HG02759 (cell line): ENCODE results near the gene TANGO2.

Experiments
- ATAC-seq: cut with Tn5 transposase; IDR thresholded peaks from one replicate; pipeline ENCODE4 v1.9.1; 2021; ENCODE audit warnings: mild to moderate bottlenecking, moderate library complexity; ENCODE audit not compliant: unreplicated experiment

TANGO2 gene

DNA sequence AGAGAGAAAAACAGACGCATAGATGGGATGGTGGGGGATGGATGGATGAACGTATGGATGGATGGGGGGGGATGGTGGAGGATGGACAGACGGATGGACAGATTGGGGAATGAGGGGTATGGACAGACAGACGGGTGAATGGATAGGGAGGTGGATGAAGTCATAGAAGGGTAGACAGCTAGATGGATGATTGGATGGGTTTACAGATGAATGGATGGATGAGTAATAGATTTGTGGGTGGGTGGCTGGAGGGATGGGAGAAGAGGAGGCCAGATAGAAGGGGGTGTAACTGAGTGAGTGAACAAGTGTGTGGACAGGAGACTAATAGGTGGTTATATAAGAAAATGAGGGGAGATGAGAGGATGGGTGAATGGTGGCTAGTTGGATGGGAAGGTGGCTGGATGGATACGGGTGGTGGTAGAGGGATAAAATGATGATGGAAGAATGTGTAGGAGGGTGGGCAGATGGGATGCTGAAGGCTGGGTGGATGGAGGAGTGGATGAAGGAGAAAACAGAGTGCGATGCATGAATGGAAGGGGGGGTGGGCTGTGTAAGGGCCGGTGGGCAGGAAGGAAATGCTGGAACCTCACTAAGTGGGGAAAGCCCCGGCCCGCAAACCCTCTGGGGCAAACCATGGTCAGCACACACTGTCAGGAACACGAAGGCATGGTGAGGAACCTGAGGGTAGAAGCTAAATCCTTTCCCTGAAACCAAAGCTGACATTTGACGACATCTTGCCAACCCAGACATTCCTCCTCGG lies 25.9 kb upstream of the TANGO2 start:
- no peak for ATAC-seq

DNA sequence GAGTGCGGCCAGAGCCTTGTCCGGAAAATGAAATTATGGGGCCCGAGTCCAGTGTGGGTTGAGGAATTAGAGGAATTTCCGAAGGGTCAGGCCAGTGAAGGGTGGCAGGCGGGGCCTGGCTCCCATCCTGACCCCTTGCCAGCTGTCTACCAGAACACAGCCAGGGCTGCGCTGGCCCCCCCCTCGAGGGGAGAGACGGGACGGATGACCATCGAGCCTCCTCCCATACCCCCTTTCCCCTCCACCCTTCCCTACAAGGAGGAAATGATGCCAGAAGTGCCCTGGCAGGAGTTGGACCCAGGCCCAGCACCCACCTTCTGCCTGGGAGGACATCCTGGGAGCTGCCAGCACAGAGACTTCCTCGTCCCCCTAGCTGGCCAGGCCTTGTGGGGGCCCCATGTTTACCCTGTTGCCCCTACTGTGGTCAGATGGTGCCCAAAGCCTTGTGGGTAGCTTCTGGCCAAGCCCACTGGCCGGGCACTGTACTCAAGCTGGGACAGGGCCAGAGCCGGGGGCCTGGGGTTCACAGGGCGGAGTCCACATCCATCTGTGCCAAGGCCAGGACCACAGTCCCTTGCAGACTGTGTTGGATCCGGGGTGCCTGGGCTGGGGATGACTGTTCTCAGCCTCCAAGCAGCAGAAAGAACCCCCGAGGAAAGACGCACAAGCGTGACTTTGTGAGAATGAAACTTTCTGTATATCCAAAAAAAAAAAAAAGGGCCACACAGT lies 25.1 kb upstream of the TANGO2 start:
- ATAC-seq, result no peak

DNA sequence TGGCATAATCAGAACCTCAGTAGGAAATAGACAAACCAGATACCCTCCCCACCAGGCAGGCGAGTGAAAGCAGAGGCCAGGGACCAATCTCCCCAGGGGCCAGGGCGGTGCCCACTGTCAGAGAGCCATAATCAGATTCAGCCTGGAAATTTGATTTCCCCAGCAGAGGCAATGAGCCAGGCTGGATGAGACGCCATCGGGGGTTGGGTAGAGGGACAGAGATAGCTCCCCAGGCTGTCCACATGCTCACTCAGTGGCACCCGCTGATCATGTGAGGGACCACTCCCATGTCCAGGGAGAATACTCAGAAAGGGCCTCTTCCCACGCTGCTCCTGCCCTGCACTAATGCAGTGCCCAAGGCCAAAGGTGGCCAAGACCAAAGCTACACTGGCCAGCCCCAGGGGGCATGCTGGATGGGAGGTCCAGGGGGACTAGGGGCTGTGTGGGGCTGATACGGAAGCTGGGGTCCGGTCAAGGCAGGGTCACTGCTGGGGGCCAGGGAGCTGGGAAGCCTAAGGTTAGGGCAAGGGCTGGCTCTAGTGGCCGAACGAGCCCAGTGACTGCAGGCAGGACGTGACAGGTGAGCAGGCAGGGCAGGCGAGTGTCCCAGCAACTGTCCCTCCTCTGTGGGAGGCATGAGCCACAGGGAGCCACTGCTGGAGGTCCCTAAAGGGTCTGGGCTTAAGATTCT lies 24.1 kb upstream of the TANGO2 start:
- no peak for ATAC-seq

DNA sequence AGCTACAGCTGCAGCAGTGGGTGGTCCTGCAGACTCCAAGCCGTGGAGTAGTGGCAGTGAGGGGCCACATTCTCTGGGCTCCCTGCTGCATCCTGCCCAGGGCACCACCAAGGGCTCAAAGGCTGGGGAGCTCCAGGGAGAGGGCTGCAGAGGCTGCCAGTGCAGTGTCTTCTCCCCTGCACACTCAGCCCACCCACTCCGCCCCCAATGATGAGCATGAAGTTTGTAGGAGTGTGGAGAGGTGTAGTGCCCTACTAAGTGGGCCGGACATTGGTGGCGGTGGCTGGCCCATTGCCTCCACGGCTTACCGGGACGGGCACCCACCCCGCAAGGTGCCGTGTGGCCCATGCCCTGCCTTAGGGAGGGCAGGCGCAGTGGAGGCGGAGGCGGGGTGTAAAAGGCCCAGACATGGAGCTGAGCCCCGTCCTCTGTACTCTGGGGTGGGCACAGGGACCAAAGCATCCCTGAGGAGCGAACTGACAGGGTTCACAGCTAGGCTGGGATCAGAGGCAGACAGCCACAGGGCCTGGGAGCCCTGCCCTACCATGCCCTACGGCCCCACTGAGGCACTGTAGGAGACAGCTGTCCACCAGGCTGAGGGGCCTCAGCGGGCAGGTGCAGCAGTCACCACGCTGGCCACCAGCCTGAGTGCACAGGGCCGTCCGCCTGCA lies 23.2 kb upstream of the TANGO2 start:
- no peak for ATAC-seq

DNA sequence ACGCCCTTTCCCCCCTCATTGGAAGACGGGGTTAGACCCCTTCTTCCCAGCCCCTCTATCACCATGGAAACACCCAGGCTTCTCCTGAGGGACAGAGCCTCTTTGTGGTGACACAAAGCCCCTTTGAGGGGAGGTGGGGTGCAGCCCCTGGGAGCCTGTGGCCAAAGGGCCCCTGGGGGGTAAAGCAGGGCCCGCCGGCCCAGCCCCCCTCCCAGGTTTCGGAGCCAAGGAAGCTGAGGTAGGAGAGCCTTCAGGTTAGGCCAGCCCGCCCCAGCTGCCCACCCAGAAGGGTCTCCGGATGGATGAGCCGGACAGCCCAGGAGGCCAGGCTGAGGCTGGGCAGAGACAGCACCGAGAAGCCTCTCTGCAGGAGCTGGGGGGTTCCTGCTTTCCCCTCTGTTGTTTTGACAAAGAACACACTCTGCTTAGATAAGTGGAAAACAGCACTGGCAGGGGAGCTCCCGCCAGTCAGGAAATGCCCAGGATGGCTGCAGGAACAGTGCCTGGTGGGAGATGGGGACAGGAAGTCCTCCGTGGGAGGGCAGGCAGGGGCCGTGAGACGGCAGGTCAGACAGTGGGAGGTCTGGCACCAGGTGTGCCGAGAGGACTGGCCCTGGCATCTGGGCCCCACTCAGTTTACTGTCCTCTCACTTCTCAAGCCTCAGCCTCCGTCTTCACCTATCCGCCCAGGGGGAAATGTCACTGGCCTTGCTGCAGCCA lies 22.5 kb upstream of the TANGO2 start:
- ATAC-seq, result no peak

DNA sequence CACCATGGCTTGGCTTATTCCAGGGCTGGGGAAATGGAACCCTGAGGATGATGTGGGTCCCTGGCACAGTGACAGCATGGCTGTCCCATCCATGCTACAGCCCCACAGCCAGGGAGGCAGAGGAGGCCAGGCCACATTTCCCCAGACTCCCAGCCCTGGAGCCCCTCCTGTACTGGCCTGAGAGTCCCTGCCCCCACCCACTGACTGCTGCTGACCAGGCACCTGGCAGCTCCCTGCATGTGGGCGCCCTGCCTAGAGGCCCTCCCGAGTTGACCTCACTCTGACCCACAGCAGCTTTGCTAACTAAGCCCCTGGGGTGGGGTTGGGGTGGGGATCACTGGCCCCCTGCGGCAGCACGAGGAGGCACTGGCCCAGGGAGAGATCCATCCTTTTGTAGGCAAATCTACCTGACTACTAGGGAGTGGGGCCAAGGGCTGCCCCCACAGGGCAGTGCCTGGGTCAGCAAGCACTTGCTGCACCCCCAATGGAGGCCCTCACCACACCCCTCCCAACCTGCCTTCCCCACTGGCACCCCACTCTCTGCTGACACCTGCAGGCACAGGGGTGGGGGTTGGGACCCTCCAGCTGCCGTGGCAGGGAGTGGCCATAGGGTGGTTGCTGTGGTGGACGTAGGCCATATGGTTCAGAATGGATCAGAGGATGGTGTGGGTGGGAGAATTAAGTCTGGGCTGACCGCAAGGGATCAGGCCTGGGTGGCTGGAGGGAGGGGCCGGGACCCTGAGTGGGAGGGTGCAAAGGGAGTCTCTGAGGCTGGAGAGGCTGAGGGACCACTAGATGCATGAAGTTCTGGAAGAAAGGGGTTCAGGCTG lies 21.7 kb upstream of the TANGO2 start:
- no peak for ATAC-seq

DNA sequence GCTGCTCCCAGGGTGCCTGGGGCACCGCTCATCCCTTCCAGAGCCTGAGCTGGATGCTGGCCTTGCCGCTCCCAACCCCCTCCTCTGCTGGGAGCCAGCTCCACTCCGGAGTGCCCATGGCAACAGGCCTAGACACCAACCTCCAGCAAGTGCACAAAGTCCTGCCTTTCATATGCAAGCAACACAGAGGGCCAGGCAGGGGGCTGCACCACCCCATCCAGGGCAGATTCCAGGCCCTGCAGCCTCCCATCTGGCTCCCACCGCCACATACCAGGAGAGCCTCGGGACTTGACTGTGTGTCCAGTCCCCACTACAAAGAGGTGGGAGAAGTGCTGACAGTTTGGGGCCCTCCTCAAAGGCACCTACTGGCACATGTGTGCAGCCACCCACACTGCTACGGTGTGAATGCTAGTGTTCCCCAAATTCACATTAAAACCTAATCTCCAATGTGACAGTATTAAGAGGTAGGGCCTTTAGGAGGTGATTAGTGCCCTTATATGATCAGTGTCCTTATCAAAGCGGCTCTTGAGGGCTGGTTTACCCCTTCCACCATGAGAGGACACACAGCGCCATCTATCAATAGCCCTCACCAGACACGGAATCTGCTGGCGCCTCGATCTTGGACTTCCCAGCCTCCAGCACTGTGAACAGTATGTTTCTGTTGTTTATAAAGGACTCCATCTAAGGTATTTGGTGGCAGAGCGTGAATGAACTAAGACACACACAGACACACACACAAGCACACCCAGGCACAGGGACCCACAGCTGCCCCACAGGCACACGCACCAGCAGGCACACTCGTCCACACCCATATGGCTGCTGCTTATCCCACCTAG lies 20.4 kb upstream of the TANGO2 start:
- no peak for ATAC-seq

DNA sequence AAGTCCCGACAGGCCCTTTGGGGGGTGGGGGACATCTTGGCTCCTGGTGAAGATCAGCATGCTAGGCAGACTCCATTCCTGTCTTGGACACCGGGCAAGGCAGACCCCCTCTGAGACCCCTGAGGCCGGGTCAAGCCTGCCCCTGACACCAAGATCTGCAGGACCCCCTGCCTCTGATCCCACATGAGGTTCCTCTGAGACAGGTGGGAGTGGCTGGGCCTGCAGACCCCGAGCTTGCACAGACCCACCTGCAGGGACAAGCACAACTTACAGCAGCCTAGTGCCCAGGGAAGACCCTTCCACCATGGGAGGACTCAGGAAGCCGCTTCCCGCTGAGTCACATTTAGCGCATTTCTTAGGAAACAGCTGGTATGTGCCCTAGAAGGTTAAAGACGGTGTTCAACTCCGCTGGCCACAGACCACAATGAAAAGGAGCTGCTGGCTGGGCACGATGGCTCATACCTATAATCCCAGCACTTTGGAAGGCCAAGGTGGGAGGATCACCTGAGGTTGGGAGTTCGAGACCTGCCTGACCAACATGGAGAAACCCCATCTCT lies 19.8 kb upstream of the TANGO2 start:
- no peak for ATAC-seq

DNA sequence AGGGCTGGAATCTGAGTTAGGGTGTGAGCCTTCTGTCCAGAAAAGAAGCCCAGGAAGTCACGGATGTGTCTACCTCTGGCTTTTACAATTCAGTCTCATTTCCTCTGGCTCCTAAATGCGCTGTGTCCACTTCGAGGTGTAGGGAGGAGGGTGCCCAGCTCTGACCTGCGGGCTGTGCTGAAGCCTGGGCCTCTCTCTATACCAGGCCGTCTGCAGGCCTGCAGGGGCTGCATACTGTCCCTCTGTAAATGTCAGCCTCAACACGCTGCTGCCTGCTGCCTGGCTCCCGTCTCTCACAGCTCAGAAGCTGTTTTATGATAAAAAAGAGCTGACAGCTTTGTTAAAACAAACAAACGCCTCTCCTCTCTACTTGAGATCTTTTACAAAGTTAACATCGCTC lies 18.8 kb upstream of the TANGO2 start:
- no peak for ATAC-seq

DNA sequence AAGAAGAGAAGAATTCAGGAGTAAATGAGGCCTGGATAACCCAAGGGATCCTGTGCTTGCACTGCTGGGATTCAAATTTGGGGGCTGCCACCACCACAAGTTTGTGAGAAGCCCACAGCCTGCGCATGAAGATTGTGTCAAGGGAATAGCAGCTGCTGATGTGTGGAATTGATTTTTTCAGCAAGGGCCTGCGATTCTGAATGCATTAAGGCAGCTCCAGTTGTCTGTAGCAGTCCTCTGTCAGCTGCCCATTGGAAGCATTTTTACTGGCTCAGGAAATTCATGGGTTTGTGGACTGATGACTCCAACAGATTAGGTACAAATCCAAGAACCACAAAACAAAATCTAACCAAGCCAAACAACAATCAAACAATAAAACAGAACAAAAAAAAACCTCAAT lies 18.3 kb upstream of the TANGO2 start:
- no peak for ATAC-seq

DNA sequence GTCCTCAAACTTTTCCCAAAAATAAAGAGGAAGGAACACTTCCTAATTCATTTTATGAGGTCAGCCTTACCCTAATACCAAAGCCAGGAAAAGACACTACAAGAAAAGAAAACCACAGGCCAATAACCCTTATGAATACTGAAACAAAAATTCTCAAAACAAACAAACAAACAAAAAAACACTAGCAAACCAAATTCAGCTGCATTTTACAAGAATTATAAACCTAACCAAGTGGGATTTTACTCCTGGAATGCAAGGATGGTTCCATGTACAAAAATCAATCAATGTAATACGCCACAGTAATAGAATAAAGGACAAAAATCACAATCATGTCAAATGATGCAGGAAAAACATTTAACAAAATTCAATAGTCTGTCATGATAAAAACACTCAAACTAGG lies 17.6 kb upstream of the TANGO2 start:
- no peak for ATAC-seq

DNA sequence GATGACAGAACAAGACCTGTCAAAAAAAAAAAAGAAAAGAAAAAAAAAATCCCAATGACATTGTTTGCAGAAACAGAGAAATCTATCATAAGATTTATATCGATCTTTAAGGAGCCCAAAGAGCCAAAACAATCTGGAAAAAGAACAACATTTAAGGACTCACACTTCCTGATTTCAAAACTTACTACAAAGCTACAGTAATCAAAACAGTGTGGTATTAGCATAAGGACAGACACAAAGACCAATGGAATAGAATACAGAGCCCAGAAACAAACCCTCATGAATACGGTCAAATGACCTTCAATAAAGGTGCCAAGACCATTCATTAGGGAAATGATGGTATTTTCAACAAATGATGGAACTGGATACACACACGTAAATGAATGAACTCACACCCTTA lies 16.4 kb upstream of the TANGO2 start:
- ATAC-seq, result no peak

DNA sequence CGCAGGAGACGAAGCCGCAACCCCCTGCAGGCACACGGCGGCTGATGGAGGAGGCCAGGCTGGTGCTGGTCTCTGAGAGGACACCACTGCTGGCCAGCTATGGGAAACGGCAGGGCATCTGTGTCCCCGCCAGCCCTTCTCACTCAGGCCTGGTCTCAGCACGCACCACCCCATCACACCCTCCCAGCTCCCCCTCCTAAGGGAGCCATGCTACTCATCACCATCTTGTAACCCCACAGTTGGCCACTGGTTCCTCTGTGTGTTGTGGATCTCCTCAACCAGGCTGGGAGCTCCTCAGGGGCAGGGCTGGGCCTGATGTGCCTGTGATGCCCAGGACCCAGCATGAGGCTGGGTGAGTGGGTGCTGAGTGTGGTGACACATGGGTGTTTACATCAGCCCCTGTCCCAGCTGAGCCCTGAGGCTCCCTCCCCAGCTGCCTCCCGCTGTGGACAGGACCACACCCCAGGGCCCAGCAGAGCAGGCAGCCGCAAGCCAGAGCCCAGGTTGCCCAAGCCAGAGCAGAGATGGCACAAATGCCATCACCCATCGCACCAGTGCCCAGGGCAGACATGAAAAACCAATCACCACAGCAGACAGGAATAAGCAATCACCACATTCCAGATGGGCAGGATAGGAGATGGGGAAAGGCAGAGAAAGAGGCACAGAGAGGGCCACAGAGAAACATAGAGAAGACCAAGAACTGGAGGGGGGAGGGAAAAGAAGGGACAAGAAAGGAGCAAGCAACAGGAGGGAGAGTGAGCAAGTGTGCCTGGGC lies 12.5 kb upstream of the TANGO2 start:
- ATAC-seq, result no peak

DNA sequence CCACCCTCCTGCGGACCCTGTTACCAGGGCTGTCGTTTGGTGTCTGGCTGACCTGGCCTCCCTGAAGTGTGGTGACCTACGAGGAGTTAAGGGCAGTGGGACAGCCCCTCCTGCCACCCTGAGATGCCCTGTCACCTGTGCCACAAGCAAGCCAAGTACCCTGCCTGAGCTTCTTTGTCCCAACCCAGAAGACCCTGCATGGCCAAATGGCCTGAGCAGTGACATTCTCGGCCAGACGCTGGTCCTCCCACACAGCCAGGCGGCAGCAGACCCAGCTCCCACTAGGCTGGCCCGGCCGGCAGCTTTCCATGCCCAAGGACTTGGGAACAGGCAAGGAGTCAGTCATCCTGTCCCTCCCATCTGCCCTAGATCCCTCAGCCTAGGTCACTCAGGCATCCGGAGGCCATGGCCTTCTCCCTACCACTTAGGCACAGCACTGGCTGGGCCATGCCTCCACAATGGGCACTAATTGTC lies 11.9 kb upstream of the TANGO2 start:
- ATAC-seq, result no peak

DNA sequence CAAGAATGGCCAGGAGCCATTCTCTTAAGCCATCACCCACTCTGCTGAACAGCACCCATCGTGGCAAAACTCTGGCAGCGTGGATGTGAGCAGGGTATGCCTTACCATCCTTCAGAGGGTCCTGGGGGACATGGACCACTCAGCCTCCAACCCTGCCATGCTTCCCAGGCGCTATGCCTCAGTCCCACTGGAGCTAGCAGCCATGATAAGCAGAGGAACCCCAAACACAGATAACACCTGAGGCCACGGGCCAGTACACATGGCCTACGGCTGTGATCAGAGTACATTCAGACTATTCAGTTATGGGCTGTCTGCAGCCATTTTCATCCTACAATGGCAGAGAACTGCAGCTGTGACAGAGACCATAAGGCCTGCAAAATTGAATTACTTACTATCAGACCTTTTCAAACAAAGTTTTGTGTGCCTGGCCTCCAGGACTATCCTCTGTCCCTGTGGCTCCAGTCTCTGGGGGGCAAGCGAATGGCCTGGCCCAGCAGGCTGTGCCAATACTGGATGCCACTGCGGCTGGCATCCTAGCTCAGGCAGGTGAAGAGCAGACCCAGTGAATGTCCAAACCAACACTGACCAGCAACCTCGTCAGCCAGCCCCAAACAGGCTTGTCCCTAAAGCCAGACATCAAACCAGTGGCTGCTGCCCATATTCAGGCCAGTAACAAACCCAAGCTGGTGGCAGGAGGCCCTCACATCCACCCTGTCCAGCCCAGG lies 11.2 kb upstream of the TANGO2 start:
- no peak for ATAC-seq

DNA sequence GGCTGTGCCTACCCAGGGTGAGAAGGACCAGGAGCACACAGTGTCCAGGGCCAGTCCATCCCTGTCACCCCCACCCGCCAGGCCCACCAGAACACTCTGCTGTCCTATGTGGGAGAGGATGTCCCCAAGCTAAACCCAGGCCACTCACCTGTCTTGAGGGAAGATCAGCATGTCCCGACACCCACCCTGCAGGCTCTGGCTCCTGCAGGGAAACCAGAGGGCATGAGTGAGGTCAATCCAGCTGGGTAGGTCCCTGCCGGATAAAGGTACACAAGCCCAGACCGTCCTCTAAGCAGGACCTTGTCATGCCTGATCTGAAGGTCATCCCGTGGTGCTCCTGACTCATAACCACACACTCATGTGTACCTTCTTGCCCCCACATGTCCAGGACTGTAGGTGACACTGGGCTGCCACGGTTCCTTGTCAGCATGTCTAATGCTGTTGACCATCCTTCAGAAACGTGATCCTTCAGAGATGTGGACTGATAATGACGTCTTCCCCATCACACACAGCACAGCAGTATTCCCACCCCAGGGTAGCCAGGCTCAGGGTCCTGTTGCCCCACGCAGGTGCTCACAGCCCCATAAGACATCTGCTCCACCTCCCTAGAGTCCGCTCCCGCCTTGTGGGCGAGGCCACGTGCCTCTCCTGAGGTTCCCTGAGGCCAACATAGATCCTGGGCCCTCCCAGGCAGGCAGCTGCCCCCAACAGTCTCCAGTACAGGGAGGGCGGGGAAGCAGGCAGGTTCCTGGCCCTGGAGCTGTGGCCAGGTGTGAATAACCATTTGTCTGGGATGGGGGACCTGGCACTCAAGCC lies 10.4 kb upstream of the TANGO2 start:
- ATAC-seq, result no peak
